HepG2 (cell line): ENCODE data around the gene CALML4. TPM values are rescaled to one million over a fixed set of nuclear protein-coding genes. Genes with fewer than 3 reads are reported as not detected.

Experiments used
- ATAC-seq: fragments of 200-7000 bp; cut with Tn5 transposase; 3 replicates; pipeline ENCODE4 v1.9.1; 2020; ENCODE audit warnings: mild to moderate bottlenecking, moderate library complexity
- BruUV-seq: library from RNA; stranded (reverse); fragments of 400-500 nt; replicated peaks from 2 replicates; lab custom pipeline; 2021; lab: Mats Ljungman, UMichigan
- CTCF ChIA-PET: fragments of 300-600 bp; formaldehyde crosslinking; extraction: SDS; loops from one replicate; lab custom pipeline; 2021; ENCODE audit warnings: low total read pairs, inconsistent platforms, low intra/inter-chr PET ratio; lab: Yijun Ruan, JAX
- POLR2A ChIA-PET: fragments of 350-600 bp; sonication (Branson Sonifier 250); formaldehyde crosslinking; loops from one replicate; lab custom pipeline; 2020; ENCODE audit warnings: antibody characterized with exemption, inconsistent platforms; lab: Yijun Ruan, JAX
- DNase-seq: peaks from one replicate; pipeline ENCODE4 v3.0.0-alpha.2; 2015; ENCODE audit warnings: low spot score
- FAIRE-seq: peaks from 3 replicates; lab custom pipeline; 2011; peaks lifted over from hg19 to GRCh38; lab: Jason Lieb, UNC
- H2AFZ ChIP-seq: one replicate; pipeline ENCODE4 v1.6.1; 2011; ENCODE audit warnings: low read length, inconsistent platforms
- H3K27ac ChIP-seq: fragments of 300-600 bp; 3 replicates; pipeline ENCODE4 v1.8.0; 2011; ENCODE audit warnings: mixed run types, mild to moderate bottlenecking, mixed read lengths, low read length, inconsistent platforms; ENCODE audit not compliant: insufficient read depth; ENCODE audit errors: extremely low read length
- H3K27me3 ChIP-seq, 2 experiments: fragments of 200-600 bp in 1 of 2; 2 replicates in 1 of 2; 3 replicates in 1 of 2; pipeline versions ENCODE4 v1.6.0 to v1.8.0; 2011; ENCODE audit warnings: low read length in 2 of 2, mild to moderate bottlenecking in 2 of 2, moderate library complexity in 2 of 2, inconsistent platforms in 1 of 2; ENCODE audit not compliant: insufficient read depth in 2 of 2, control insufficient read depth in 1 of 2
- H3K36me3 ChIP-seq, 2 experiments: fragments of 200-600 bp in 1 of 2; replicated peaks in 1 of 2; 2 replicates in 1 of 2; 3 replicates in 1 of 2; pipeline versions ENCODE4 v1.5.1 to v1.8.0; 2011; ENCODE audit warnings: low read length in 2 of 2, inconsistent platforms in 1 of 2; ENCODE audit not compliant: insufficient read depth in 2 of 2, control insufficient read depth in 1 of 2
- H3K4me1 ChIP-seq: 2 replicates; pipeline ENCODE4 v1.5.1; 2012; ENCODE audit warnings: low read length, inconsistent platforms; ENCODE audit not compliant: insufficient read depth
- H3K4me2 ChIP-seq: 2 replicates; pipeline ENCODE4 v1.6.0; 2011; ENCODE audit warnings: low read depth, low read length, inconsistent platforms
- H3K4me3 ChIP-seq, 3 experiments: fragments of 200-600 bp in 1 of 3; sonication (generic), shearing (Covaris generic) in 1 of 3; replicated peaks in 1 of 3; 2 replicates each; pipeline ENCODE4 v1.5.1; 2011 to 2016; ENCODE audit warnings: low read length in 3 of 3, inconsistent platforms in 2 of 3, low read depth in 2 of 3, mild to moderate bottlenecking in 2 of 3, control low read depth in 1 of 3, mixed read lengths in 1 of 3; ENCODE audit not compliant: insufficient read depth in 1 of 3
- H3K79me2 ChIP-seq: one replicate; pipeline ENCODE4 v1.6.1; 2011; ENCODE audit warnings: low read length, inconsistent platforms; ENCODE audit not compliant: insufficient read depth
- H3K9ac ChIP-seq: 2 replicates; pipeline ENCODE4 v1.6.0; 2011; ENCODE audit warnings: mild to moderate bottlenecking, low read depth, low read length, inconsistent platforms; ENCODE audit not compliant: insufficient read depth
- H3K9me3 ChIP-seq: 2 replicates; pipeline ENCODE4 v1.5.1; 2012; ENCODE audit warnings: mild to moderate bottlenecking, low read length
- H4K20me1 ChIP-seq: 2 replicates; pipeline ENCODE4 v1.6.0; 2011; ENCODE audit warnings: inconsistent platforms, mild to moderate bottlenecking, low read length, moderate library complexity; ENCODE audit not compliant: insufficient read depth
- MAZ ChIP-seq, 2 experiments: sonication (generic) in 1 of 2; formaldehyde crosslinking in 1 of 2; IDR thresholded peaks; 2 replicates each; pipeline versions ENCODE4 v1.5.0 to v1.6.1; 2012 to 2020; ENCODE audit warnings: low read depth in 2 of 2, mild to moderate bottlenecking in 2 of 2, borderline replicate concordance in 1 of 2, improper control_type of control experiment in 1 of 2, low read length in 1 of 2, missing genetic modification reagents in 1 of 2, moderate library complexity in 1 of 2
- PATZ1 ChIP-seq: sonication (generic); formaldehyde crosslinking; IDR thresholded peaks from 2 replicates; pipeline ENCODE4 v1.4.0; 2020; ENCODE audit warnings: missing genetic modification reagents
- RBM39 ChIP-seq: fragments of 200-400 bp; formaldehyde crosslinking; IDR thresholded peaks from one replicate; pipeline ENCODE4 v1.6.1; 2018; ENCODE audit warnings: antibody characterized with exemption, mild to moderate bottlenecking, low read depth, low read length; ENCODE audit not compliant: poor library complexity, severe bottlenecking
- RXRA ChIP-seq: sonication (generic); formaldehyde crosslinking; IDR thresholded peaks from 2 replicates; pipeline ENCODE4 v1.5.1; 2020; ENCODE audit warnings: missing genetic modification reagents
- XRCC5 ChIP-seq: fragments of 200-400 bp; formaldehyde crosslinking; optimal IDR thresholded peaks from 2 replicates; pipeline ENCODE3; 2017; ENCODE audit warnings: mild to moderate bottlenecking, low read length
- ZBTB33 ChIP-seq: sonication (generic); formaldehyde crosslinking; IDR thresholded peaks from 2 replicates; pipeline ENCODE4 v1.4.0; 2020; ENCODE audit warnings: missing genetic modification reagents
- ZNF251 ChIP-seq: sonication (generic); formaldehyde crosslinking; IDR thresholded peaks from 2 replicates; pipeline ENCODE4 v1.9.0; 2021; ENCODE audit warnings: mild to moderate bottlenecking, missing genetic modification reagents
- ZNF687 ChIP-seq: sonication (generic); formaldehyde crosslinking; IDR thresholded peaks from 2 replicates; pipeline ENCODE4 v1.5.1; 2020; ENCODE audit warnings: mild to moderate bottlenecking, missing genetic modification reagents, moderate library complexity
- ZNF790 ChIP-seq: sonication (generic); formaldehyde crosslinking; IDR thresholded peaks from 2 replicates; pipeline ENCODE4 v1.8.0; 2022; ENCODE audit warnings: missing genetic modification reagents, mild to moderate bottlenecking, borderline replicate concordance
- ZSCAN22 ChIP-seq: sonication (generic); formaldehyde crosslinking; IDR thresholded peaks from 2 replicates; pipeline ENCODE4 v1.4.0; 2020; ENCODE audit warnings: mild to moderate bottlenecking, missing genetic modification reagents
- WGBS: methylation state at CpG from one replicate; pipeline ENCODE4 v1.1.6; 2017; ENCODE audit warnings: low lambda C conversion rate; 5-methylcytosine and 5-hydroxymethylcytosine counted together
- in situ Hi-C: cut with HindIII; loops from 2 replicates; pipeline ENCODE4 v1.10.0; 2017; ENCODE audit warnings: low pct_unique_long_range_greater_than_20kb; ENCODE audit not compliant: extremely low pct_ligation_motif_present
- intact Hi-C: fragments of 100-400 bp; cut with micrococcal nuclease; formaldehyde crosslinking; loops from one replicate; pipeline ENCODE4 v1.10.0; 2022; ENCODE audit not compliant: unreplicated experiment
- polyA plus RNA-seq, 8 experiments: library from polyadenylated mRNA; depleted of rRNA in 3 of 8; stranded (reverse) in 7 of 8; unstranded in 1 of 8; fragments of >200 nt; fragmentation: Illumina TruSeq in 4 of 8; extraction: Trizol in 4 of 8; gene quantifications; 2 replicates each; pipeline versions ENCODE4 v1.2.1 to v1.2.3, GENCODE V29; 2011 to 2016; ENCODE audit warnings: low read depth in 4 of 8, missing spikeins in 1 of 8, mixed read lengths in 1 of 8; ENCODE audit not compliant: insufficient read depth in 1 of 8
- total RNA-seq, 5 experiments: library from RNA; depleted of rRNA; stranded (reverse); fragments of >200 nt; fragmentation: Illumina TruSeq; extraction: Trizol; gene quantifications; 2 replicates each; pipeline ENCODE4 v1.2.3, GENCODE V29; 2016; ENCODE audit warnings: low read depth in 1 of 5
- TF ChIP-seq, protein P1 (sequence below): sonication (generic); formaldehyde crosslinking; IDR thresholded peaks from 2 replicates; pipeline ENCODE4 v1.5.0; 2020; ENCODE audit warnings: mild to moderate bottlenecking, missing genetic modification reagents, moderate library complexity

Gene CALML4
- total and polyA plus RNA-seq, 2 of the 13 experiments (the other 11 are each of a cell fraction or from before 2014, with no cell fraction given): 3.6 to 8.7 TPM

- FAIRE-seq: no peak
- no peak for TF ChIP-seq ZNF790 (CRISPR knock-in tag)
- TF ChIP-seq ZBTB33 (CRISPR knock-in tag): peak; percentile 99
- peak; percentile 22; the same call in 1 of the 2 replicates for TF ChIP-seq RXRA (CRISPR knock-in tag)
- TF ChIP-seq XRCC5: peak; percentile 26
- TF ChIP-seq ZSCAN22: no peak
- no peak for TF ChIP-seq ZNF251 (CRISPR knock-in tag)
- peak; percentile 83 for TF ChIP-seq PATZ1
- TF ChIP-seq, protein P1, sequence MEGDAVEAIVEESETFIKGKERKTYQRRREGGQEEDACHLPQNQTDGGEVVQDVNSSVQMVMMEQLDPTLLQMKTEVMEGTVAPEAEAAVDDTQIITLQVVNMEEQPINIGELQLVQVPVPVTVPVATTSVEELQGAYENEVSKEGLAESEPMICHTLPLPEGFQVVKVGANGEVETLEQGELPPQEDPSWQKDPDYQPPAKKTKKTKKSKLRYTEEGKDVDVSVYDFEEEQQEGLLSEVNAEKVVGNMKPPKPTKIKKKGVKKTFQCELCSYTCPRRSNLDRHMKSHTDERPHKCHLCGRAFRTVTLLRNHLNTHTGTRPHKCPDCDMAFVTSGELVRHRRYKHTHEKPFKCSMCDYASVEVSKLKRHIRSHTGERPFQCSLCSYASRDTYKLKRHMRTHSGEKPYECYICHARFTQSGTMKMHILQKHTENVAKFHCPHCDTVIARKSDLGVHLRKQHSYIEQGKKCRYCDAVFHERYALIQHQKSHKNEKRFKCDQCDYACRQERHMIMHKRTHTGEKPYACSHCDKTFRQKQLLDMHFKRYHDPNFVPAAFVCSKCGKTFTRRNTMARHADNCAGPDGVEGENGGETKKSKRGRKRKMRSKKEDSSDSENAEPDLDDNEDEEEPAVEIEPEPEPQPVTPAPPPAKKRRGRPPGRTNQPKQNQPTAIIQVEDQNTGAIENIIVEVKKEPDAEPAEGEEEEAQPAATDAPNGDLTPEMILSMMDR (CRISPR knock-in tag): peak; percentile 90
- peak; percentile 57 for TF ChIP-seq ZNF687 (CRISPR knock-in tag)
- TF ChIP-seq RBM39: peak; percentile 76
- peak; percentile 38; the same call in 1 of the 2 replicates for TF ChIP-seq MAZ (IDR thresholded peaks at IDR 0.05; ENCODE audit: borderline replicate concordance, low read depth, low read length)
- no peak for TF ChIP-seq MAZ (CRISPR knock-in tag; IDR thresholded peaks at IDR 0.05; ENCODE audit: low read depth)
Measured at GRCh38 chr15:68210821-68211655, 5.9 kb upstream of the CALML4 start.

More at GRCh38 chr15:68210821-68211655, 5.9 kb upstream of the CALML4 start:
- in situ Hi-C loops: no loop called here
- Histone ChIP-seq H3K4me1 (peaks cover 5% of the 10 kb centered on the region), H3K79me2 (no peaks in the 10 kb centered on the region), H2AFZ (no peak overlapping the region), H3K4me3 (no peak overlapping the region), H3K27me3 (no peaks in the 10 kb centered on the region), H3K27ac (no peak overlapping the region), H4K20me1 (0 out of 2 replicates have a peak, but pooled peaks cover 1% of the 10 kb centered on the region), H3K36me3 (peaks cover 3 to 20% of the 10 kb centered on the region in 2 experiments; a peak in 4 of 5 replicates), H3K9ac (no peak overlapping the region), H3K4me2 (no peak overlapping the region), H3K9me3 (no peaks in the 10 kb centered on the region)
- POLR2A ChIA-PET: no interaction called here
- intact Hi-C loops: loop anchor here (1.0 kb wide), 1 partner anchor 16 kb away; no protein-coding TSS in a partner anchor
- 99% methylated on average over 8 of the region's 23 CpGs for WGBS
- DNase-seq (no peak), ATAC-seq (peak; percentile 79)
- CTCF ChIA-PET: interaction anchor here (1.6 kb wide), 1 partner anchor 16 kb away, joined by 9 read pairs; no protein-coding TSS in a partner anchor
- BruUV-seq: no TSS peak
